D721Med (cell line): ENCODE data around the gene CSAD.
"Not testable (repeated sequence)": the region's sequence is repeated elsewhere in the genome, so short reads cannot be mapped to it uniquely, and the experiment has no call there.

Experiments used
- DNase-seq: peaks from one replicate; pipeline ENCODE4 v3.0.0; 2011; ENCODE audit warnings: low spot score; ENCODE audit not compliant: insufficient read length
- FAIRE-seq: peaks from 2 replicates; lab custom pipeline; 2011; peaks lifted over from hg19 to GRCh38; lab: Jason Lieb, UNC
- CTCF ChIP-seq: IDR thresholded peaks from 2 replicates; pipeline ENCODE4 v1.5.1; 2012; ENCODE audit warnings: mild to moderate bottlenecking, control low read depth; ENCODE audit not compliant: insufficient read depth; ENCODE audit errors: missing control alignments

CSAD gene

GRCh38 chr12:53170215-53170614 is 10.5 kb downstream of the CSAD start:
- no peak for TF ChIP-seq CTCF
- FAIRE-seq: no peak

GRCh38 chr12:53169644-53170043 is 11.1 kb downstream of the CSAD start:
- FAIRE-seq (no peak), DNase-seq (no peak)
- no peak for TF ChIP-seq CTCF

More at GRCh38 chr12:53170215-53170614, 10.5 kb downstream of the CSAD start:
- DNase-seq: no peak

GRCh38 chr12:53166837-53167236 is 13.9 kb downstream of the CSAD start:
- DNase-seq: no peak
- TF ChIP-seq CTCF: no peak
- FAIRE-seq: no peak

- DNase-seq, FAIRE-seq: not testable (repeated sequence)
These were observed 17.7 kb downstream of the CSAD start for GRCh38 chr12:53163008-53163407.

- FAIRE-seq (no peak), DNase-seq (no peak)
- no peak for TF ChIP-seq CTCF
These were observed 19.4 kb downstream of the CSAD start for GRCh38 chr12:53161119-53161911.

- TF ChIP-seq CTCF: no peak
- FAIRE-seq (no peak), DNase-seq (no peak)
These were observed 20.1 kb downstream of the CSAD start for GRCh38 chr12:53160673-53161072.

- DNase-seq (no peak), FAIRE-seq (no peak)
- TF ChIP-seq CTCF: no peak
These were observed 20.7 kb downstream of the CSAD start for GRCh38 chr12:53160000-53160399.
